ENCODE measurements around the gene MCF2L.
"Not testable (repeated sequence)": the region's sequence is repeated elsewhere in the genome, so short reads cannot be mapped to it uniquely, and the experiment has no call there.

MCF2L gene

DNA sequence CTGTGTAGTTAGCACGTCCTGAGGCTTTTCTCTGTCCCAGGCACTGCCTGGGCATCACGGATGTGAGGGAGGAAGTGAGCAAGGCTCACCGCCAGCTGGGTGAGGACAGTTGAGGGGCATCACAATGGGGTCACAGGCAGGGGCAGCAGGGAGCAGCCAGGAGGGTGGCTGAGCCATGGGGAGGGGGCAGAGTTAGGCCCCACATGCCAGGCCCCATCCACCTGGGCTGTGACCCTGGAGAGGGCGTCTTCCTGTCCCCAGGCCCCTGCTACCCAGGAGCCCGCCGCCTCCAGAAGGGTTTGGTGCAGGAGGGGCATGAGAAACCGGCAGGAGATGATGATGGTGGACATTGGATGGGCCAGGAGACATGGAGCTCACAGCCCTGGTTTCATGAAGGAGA is 79.8 kb downstream of the MCF2L start:
- no peak overlapping the region for H3K9ac ChIP-seq (ENCODE audit: low read depth, low read length)
- H3K4me1 ChIP-seq (ENCODE audit: control insufficient read depth, insufficient read depth, low read length): peaks cover 2% of the 10 kb centered on the region

DNA sequence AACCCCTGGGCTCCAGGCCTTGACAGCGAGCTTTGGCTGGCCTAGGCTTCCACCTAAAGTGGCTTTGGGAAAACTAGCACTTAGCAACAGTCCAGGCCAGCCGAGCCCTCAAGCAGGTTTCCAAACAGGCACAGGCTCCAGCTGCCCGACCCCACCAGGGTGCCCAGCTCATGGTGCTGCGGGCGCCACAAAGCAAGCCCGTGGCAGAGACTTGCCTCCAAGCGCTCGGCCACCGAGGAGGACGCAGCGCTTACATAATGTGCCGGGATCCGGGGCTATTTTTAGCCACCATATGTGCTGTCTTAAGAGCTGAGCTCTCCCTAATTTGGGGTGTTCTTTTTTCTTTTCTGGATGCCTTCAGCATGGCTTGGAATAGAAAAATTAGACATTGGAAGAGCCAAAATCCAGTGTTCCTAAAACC is 80.5 kb downstream of the MCF2L start:
- H3K4me1 ChIP-seq (ENCODE audit: control insufficient read depth, insufficient read depth, low read length): peaks cover 2% of the 10 kb centered on the region
- H3K4me3 ChIP-seq (ENCODE audit: low read depth, low read length): no peak overlapping the region
- H3K9ac ChIP-seq (ENCODE audit: low read depth, low read length): no peak overlapping the region
- no peaks in the 10 kb centered on the region for H3K27me3 ChIP-seq (ENCODE audit: control insufficient read depth, insufficient read depth, low read length)
- H3K36me3 ChIP-seq (ENCODE audit: control insufficient read depth, insufficient read depth, low read length): no peaks in the 10 kb centered on the region
- H3K9me3 ChIP-seq (ENCODE audit: control insufficient read depth, insufficient read depth, low read length): no peaks in the 10 kb centered on the region

More for the DNA sequence above, 79.8 kb downstream of the MCF2L start:
- H3K27me3 ChIP-seq (ENCODE audit: control insufficient read depth, insufficient read depth, low read length): no peaks in the 10 kb centered on the region
- H3K4me3 ChIP-seq (ENCODE audit: low read depth, low read length): no peak overlapping the region
- H3K36me3 ChIP-seq (ENCODE audit: control insufficient read depth, insufficient read depth, low read length): no peaks in the 10 kb centered on the region
- H3K9me3 ChIP-seq (ENCODE audit: control insufficient read depth, insufficient read depth, low read length): no peaks in the 10 kb centered on the region

DNA sequence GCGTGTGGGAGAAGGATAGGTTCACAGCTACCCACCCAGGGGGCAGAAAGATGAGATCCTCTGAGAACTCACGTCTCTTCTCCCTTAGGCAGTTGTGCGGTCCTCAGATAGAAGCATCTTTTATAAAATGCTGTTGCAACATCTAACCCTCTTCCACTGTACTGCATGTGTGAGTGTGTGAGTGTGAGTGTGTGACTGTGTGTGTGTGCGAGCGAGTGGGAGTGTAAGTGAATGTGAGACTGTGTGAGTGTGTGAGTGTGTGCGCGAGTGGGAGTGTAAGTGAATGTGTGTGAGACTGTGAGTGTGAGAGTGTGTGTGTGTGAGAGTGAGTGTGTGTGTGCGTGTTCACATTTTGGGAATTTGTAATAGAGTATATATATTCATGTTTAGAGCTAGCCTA is 81.0 kb downstream of the MCF2L start:
- H3K4me3 ChIP-seq (ENCODE audit: low read depth, low read length): no peak overlapping the region
- H3K4me1 ChIP-seq (ENCODE audit: control insufficient read depth, insufficient read depth, low read length): peaks cover 2% of the 10 kb centered on the region
- no peaks in the 10 kb centered on the region for H3K36me3 ChIP-seq (ENCODE audit: control insufficient read depth, insufficient read depth, low read length)
- no peaks in the 10 kb centered on the region for H3K27me3 ChIP-seq (ENCODE audit: control insufficient read depth, insufficient read depth, low read length)
- H3K9ac ChIP-seq (ENCODE audit: low read depth, low read length): no peak overlapping the region
- H3K9me3 ChIP-seq (ENCODE audit: control insufficient read depth, insufficient read depth, low read length): no peaks in the 10 kb centered on the region

DNA sequence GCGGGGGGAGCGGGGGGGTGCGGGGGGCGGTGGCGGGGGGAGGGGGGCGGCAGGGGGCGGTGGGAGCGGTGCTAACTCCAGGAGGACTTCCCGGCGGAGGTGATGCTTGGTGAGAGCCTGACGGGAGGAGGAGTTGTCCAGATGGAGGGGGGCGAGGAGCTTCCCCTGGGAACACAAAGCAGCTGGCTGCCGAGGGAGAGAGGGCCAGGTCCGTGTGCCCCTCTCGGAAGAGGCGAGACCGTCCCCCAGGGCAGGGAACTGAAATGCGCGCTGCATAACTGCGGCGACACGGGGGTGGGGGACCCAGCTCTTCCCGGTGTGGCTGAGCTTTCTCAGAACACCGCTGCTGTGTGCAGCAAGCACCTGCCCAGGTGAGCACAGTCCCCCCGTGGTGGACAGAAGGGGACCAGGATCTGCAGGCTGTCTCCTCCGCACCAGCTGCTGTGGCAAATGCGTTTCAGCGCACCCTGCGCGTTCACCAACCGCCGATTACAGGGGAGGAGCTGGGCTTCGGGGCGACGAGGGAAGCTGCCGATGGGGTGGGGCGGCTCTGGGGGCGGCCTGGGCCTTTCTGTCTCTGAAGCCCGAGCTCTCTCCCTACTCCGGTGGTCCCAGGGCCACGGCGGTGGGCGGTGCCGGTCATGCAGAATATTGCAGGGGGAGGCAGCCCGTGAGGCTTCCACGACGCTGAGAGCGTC is 81.9 kb downstream of the MCF2L start:
- H3K9ac ChIP-seq (ENCODE audit: low read depth, low read length): peak overlapping the region; percentile 32
- peaks cover 2% of the 10 kb centered on the region for H3K4me1 ChIP-seq (ENCODE audit: control insufficient read depth, insufficient read depth, low read length)
- peak overlapping the region; percentile 42 for H3K4me3 ChIP-seq (ENCODE audit: low read depth, low read length)
- no peaks in the 10 kb centered on the region for H3K9me3 ChIP-seq (ENCODE audit: control insufficient read depth, insufficient read depth, low read length)
- H3K36me3 ChIP-seq (ENCODE audit: control insufficient read depth, insufficient read depth, low read length): no peaks in the 10 kb centered on the region
- no peaks in the 10 kb centered on the region for H3K27me3 ChIP-seq (ENCODE audit: control insufficient read depth, insufficient read depth, low read length)

DNA sequence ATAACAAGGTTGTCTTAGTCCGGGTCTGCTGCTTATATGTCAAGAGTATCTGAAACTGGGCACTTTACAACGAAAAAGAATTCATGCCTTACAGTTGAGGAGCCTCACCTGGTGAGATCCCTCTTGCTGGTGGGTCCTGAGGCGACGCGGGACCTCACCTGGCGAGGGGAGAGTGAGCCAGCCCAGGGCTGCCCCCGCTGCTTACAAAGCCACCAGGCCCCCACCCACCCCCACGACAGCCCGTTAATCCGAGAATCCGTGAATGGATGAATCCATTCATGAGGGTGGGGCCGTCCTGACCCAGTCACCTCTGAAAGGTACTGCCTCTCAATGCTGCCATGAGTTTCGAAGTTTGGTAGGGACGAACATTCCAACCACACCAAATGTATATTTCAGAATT is 82.6 kb downstream of the MCF2L start:
- Histone ChIP-seq H3K4me3 (ENCODE audit: low read depth, low read length) (no peak overlapping the region), H3K27me3 (ENCODE audit: control insufficient read depth, insufficient read depth, low read length) (no peaks in the 10 kb centered on the region), H3K9me3 (ENCODE audit: control insufficient read depth, insufficient read depth, low read length) (no peaks in the 10 kb centered on the region), H3K9ac (ENCODE audit: low read depth, low read length) (no peak overlapping the region), H3K36me3 (ENCODE audit: control insufficient read depth, insufficient read depth, low read length) (no peaks in the 10 kb centered on the region), H3K4me1 (ENCODE audit: control insufficient read depth, insufficient read depth, low read length) (peaks cover 2% of the 10 kb centered on the region)

DNA sequence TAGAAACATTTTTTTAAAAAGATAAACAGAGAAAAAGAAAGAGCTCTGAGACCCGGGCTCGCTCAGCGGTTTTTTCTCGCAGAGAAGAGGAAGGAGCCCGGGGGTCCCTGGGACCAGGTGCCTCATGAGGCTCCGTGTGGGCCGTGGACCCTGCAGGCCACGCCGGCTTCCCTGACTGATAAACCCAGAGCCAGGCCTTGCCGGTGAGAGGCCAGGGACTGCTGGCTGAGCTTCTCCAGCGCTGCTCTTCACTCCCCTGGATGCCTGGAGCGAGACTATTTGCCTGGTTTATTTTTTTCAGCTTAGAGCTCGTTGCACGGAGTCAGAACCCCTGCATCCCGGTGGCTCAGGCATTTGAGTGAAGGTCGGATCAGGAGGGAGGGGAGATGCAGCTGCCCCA is 83.2 kb downstream of the MCF2L start:
- no peak overlapping the region for H3K4me3 ChIP-seq (ENCODE audit: low read depth, low read length)
- no peaks in the 10 kb centered on the region for H3K27me3 ChIP-seq (ENCODE audit: control insufficient read depth, insufficient read depth, low read length)
- H3K4me1 ChIP-seq (ENCODE audit: control insufficient read depth, insufficient read depth, low read length): peaks cover 2% of the 10 kb centered on the region
- H3K9me3 ChIP-seq (ENCODE audit: control insufficient read depth, insufficient read depth, low read length): no peaks in the 10 kb centered on the region
- H3K36me3 ChIP-seq (ENCODE audit: control insufficient read depth, insufficient read depth, low read length): no peaks in the 10 kb centered on the region
- H3K9ac ChIP-seq (ENCODE audit: low read depth, low read length): no peak overlapping the region

DNA sequence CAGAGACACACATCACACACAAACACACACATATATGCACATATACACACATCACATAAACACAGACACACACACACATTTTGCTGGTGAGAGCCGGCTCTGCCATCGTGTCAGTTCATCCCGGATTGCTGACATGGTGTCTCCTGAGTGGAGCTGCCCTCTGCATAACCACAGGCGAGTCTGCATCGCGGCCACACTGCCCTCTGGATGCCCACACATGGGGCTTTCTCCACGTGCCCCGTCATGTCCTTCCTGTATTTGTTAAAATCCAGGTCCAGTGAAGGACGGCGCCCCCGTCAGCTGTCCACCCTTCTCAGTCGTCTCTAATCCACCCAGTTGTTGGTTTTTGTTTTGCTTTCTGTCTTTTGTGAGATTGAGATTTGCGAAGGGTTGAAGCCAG is 84.0 kb downstream of the MCF2L start:
- no peak overlapping the region for H3K9ac ChIP-seq (ENCODE audit: low read depth, low read length)
- no peak overlapping the region for H3K4me3 ChIP-seq (ENCODE audit: low read depth, low read length)

DNA sequence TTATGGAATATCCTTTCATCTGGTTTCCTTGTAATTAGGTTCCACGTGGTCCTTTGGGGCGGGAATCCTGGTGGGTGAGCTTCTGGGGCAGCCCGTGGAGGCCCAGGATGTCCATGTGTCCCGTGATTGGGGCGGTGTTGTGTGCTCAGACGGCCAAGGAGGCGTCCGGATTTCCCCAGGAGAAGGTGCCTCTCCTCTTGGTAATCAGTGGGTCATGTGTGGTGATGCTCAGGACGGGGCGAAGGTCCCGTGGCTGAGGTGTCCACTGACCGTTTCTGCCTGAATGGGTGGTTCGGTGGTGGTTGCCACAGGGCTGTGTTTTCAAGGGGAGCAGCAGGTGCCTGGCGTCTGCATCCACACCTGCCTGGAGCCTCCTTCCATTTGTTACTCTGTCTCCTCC is 84.4 kb downstream of the MCF2L start:
- Histone ChIP-seq H3K27me3 (ENCODE audit: control insufficient read depth, insufficient read depth, low read length) (no peaks in the 10 kb centered on the region), H3K4me3 (ENCODE audit: low read depth, low read length) (no peak overlapping the region)

More for the DNA sequence above, 84.0 kb downstream of the MCF2L start:
- Histone ChIP-seq H3K27me3 (ENCODE audit: control insufficient read depth, insufficient read depth, low read length) (no peaks in the 10 kb centered on the region), H3K4me1 (ENCODE audit: control insufficient read depth, insufficient read depth, low read length) (peaks cover 2% of the 10 kb centered on the region), H3K36me3 (ENCODE audit: control insufficient read depth, insufficient read depth, low read length) (peaks cover 1% of the 10 kb centered on the region), H3K9me3 (ENCODE audit: control insufficient read depth, insufficient read depth, low read length) (no peaks in the 10 kb centered on the region)

DNA sequence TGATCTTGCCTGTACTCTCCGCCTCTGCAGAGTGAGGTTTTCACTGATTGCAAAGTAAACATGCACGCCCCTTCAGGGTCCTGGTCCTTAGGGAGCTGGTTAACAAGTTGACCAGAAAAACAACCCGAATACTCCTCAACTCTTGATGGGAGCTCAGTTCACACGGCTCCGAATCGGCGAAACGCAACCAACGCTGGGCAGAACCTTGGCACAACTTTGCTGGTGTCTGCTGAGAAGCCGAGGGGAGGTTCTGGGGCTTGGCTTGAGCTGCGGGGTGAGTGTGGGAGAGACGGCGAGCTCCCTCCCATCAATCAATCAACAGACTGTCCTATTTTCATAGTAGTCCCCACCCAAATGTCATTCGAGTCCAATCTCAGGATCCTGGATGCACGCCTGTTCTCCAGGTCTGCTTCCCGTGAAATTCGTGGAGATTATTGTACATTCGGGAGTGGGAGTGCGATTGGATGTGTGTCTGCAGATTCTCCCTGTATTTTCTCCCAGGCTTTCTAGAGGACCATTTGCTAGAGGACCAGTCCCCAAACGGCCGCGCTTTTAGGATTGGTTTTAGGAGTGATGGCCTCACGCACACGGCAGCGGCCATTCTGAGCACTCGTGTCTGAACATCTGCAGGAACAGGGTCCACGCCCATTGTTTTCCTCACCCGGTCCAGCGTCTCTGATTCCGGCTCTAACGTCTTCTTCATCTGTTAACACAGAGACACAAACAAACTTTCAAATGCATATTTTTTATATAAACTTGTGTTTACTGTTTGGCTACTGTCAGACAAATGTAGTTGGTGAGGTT is 85.0 kb downstream of the MCF2L start:
- Histone ChIP-seq H3K36me3 (ENCODE audit: control insufficient read depth, insufficient read depth, low read length) (peaks cover 3% of the 10 kb centered on the region), H3K4me1 (ENCODE audit: control insufficient read depth, insufficient read depth, low read length) (peaks cover 2% of the 10 kb centered on the region), H3K27me3 (ENCODE audit: control insufficient read depth, insufficient read depth, low read length) (no peaks in the 10 kb centered on the region), H3K4me3 (ENCODE audit: low read depth, low read length) (no peak overlapping the region), H3K9me3 (ENCODE audit: control insufficient read depth, insufficient read depth, low read length) (no peaks in the 10 kb centered on the region), H3K9ac (ENCODE audit: low read depth, low read length) (no peak overlapping the region)

More for the DNA sequence above, 84.4 kb downstream of the MCF2L start:
- peaks cover 2% of the 10 kb centered on the region for H3K4me1 ChIP-seq (ENCODE audit: control insufficient read depth, insufficient read depth, low read length)
- H3K36me3 ChIP-seq (ENCODE audit: control insufficient read depth, insufficient read depth, low read length): peaks cover 3% of the 10 kb centered on the region
- H3K9ac ChIP-seq (ENCODE audit: low read depth, low read length): no peak overlapping the region
- H3K9me3 ChIP-seq (ENCODE audit: control insufficient read depth, insufficient read depth, low read length): no peaks in the 10 kb centered on the region

DNA sequence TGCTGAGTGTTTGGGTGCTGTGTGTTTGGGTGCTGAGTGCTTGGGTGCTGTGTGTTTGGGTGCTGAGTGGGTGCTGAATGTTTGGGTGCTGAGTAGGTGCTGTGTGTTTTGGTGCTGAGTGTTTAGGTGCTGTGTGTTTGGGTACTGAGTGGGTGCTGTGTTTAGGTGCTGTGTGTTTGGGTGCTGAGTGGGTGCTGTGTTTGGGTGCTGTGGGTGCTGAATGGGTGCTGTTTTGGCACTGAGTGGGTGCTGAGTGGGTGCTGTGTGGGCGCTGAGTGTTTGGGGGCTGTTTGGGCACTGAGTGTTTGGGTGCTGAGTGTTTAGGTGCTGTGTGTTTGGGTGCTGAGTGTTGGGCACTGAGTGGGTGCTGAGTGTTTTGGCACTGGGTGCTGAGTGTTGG is 88.1 kb downstream of the MCF2L start:
- no peaks in the 10 kb centered on the region for H3K27me3 ChIP-seq (ENCODE audit: control insufficient read depth, insufficient read depth, low read length)
- H3K4me1 ChIP-seq (ENCODE audit: control insufficient read depth, insufficient read depth, low read length): no peaks in the 10 kb centered on the region
- peaks cover 3% of the 10 kb centered on the region for H3K36me3 ChIP-seq (ENCODE audit: control insufficient read depth, insufficient read depth, low read length)
- no peaks in the 10 kb centered on the region for H3K9me3 ChIP-seq (ENCODE audit: control insufficient read depth, insufficient read depth, low read length)
- no peak overlapping the region for H3K4me3 ChIP-seq (ENCODE audit: low read depth, low read length)
- H3K9ac ChIP-seq (ENCODE audit: low read depth, low read length): no peak overlapping the region

DNA sequence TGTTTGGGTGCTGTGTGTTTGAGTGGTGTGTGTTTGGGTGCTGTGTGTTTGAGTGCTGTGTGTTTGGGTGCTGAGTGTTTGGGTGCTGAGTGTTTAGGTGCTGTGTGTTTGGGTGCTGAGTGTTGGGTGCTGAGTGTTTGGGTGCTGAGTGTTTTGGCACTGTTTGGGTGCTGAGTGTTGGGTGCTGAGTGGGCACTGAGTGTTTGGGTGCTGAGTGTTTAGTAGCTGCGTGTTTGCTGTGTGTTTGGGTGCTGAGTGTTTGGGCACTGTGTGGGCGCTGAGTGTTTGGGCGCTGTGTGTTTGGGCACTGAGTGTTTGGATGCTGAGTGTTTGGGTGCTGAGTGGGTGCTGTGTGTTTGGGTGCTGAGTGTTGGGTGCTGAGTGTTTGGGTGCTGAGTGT is 88.5 kb downstream of the MCF2L start:
- H3K4me3 ChIP-seq (ENCODE audit: low read depth, low read length); H3K4me1 ChIP-seq (ENCODE audit: control insufficient read depth, insufficient read depth, low read length); H3K9ac ChIP-seq (ENCODE audit: low read depth, low read length); H3K9me3 ChIP-seq (ENCODE audit: control insufficient read depth, insufficient read depth, low read length); H3K27me3 ChIP-seq (ENCODE audit: control insufficient read depth, insufficient read depth, low read length); H3K36me3 ChIP-seq (ENCODE audit: control insufficient read depth, insufficient read depth, low read length): not testable (repeated sequence)
